ENCODE data around the gene OSBPL8.
"Not testable (repeated sequence)": the region's sequence is repeated elsewhere in the genome, so short reads cannot be mapped to it uniquely, and the experiment has no call there.

OSBPL8 gene

GRCh38 chr12:76520348-76520747, 39.2 kb downstream of the OSBPL8 start:
- DNase-seq (ENCODE audit: low read depth) = no peak

- no peak for DNase-seq (ENCODE audit: low read depth)
Measured at GRCh38 chr12:76519538-76519937, 40.0 kb downstream of the OSBPL8 start.

- DNase-seq (ENCODE audit: low read depth) = no peak
Measured at GRCh38 chr12:76518699-76519098, 40.9 kb downstream of the OSBPL8 start.

DNA sequence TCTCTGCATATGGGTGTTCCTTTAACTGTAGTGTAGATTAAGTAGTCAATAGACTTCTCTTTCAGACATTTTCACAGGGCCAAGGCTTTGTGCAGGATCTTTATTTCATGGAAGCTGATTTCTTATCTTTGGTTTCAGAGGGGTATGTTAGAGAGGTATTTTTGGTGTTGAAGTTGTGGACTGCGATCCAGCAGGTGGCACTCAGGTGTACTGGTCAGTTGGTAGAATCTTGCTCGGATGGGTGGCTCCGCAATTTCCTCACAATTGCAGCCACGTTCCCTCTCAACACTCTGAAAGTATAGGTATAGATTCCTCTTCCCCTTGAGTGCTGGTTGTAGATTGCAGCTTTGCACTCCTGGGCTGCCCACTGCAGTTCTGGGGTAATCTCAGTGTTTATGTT, 44.3 kb downstream of the OSBPL8 start:
- no peak for DNase-seq (ENCODE audit: low read depth)

GRCh38 chr12:76511116-76511716, 48.4 kb downstream of the OSBPL8 start:
- not testable (repeated sequence) for DNase-seq (ENCODE audit: low read depth)

GRCh38 chr12:76508128-76508980, 51.2 kb downstream of the OSBPL8 start:
- DNase-seq (ENCODE audit: low read depth) = no peak

- DNase-seq (ENCODE audit: low read depth) = no peak
Measured at GRCh38 chr12:76506149-76506548, 53.4 kb downstream of the OSBPL8 start.

- no peak for DNase-seq (ENCODE audit: low read depth)
Measured at GRCh38 chr12:76505050-76505449, 54.5 kb downstream of the OSBPL8 start.

- DNase-seq (ENCODE audit: low read depth) = no peak
Measured at GRCh38 chr12:76504606-76505005, 55.0 kb downstream of the OSBPL8 start.

- DNase-seq (ENCODE audit: low read depth) = no peak
Measured at GRCh38 chr12:76503957-76504356, 55.6 kb downstream of the OSBPL8 start.

DNA sequence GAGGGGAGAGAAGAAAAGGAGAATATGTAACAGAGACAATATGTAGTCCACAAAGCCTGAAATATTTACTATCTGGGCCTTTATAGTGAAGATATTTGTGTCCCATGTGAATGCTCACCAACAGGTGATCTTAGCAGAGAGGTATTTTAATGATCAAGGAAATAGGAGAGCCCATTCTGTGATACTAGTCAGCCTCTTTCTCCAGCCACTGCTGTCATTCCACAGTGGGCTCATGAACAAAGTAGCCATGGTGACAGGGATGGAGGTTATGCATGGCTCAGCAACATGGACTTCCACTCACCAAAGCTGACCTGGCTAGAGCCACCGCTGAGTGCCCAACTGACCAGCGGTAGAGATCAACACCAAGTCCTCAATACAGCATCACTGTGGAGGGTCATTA, 58.2 kb downstream of the OSBPL8 start:
- DNase-seq (ENCODE audit: low read depth) = no peak

- DNase-seq (ENCODE audit: low read depth) = not testable (repeated sequence)
Measured at GRCh38 chr12:76499136-76499535, 60.4 kb downstream of the OSBPL8 start.

DNA sequence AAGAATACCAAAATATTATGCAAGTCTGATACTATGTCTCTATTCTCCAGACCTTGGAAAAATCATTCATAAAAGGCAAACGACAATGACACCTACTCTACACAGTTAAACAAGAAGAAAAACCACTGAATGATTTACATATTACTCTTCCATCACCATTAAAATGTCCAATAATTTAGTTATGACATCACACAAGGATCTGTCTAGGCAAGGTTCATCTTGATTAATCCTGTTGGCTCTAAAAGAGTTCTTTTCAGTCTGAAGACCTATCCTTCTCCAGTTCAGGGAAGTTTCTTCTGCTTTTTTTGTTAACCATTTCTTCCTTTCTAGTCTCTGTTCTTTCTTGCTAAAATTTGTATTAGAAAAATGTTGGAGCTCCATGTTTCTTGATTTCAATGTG, 64.0 kb downstream of the OSBPL8 start:
- DNase-seq (ENCODE audit: low read depth) = no peak

GRCh38 chr12:76491292-76491691, 68.3 kb downstream of the OSBPL8 start:
- no peak for DNase-seq (ENCODE audit: low read depth)

GRCh38 chr12:76490763-76491162, 68.8 kb downstream of the OSBPL8 start:
- no peak for DNase-seq (ENCODE audit: low read depth)

DNA sequence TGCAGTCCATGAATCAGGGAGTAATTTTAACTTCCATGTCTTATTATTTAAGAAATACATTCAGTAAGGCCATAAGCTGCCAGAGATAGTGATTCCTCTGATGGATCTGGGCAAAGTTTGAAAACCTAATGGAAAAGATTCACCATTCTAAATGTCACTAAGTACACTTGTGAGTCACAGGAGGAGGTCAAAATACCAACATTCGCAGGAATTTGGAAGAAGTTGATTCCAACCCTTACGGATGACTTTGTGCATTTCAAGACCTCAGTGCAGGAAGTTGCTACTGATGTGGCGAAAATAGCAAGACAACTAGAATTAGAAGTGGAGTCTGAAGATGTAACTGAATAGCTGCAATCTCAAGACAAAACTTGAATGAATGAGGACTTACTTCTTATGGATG, 69.8 kb downstream of the OSBPL8 start:
- peak; percentile 32 for DNase-seq (ENCODE audit: low read depth)

DNA sequence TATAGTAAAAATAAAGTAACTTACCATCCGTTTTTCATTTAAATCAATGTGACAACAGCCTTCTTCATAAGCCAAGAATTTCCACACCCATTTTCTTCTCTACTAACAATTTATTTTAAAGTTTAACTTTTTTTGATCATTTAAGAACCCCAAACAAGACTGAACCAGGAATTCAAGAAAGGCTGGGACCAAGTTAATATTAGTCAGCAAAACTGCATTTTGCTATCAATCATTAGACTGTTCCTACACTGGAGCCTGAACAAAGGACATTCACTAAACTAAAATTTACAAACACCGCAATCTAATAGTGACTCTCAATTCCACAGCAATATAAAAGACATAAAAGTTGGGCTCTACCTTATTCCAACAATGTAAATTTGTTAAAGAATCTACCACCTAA, 73.6 kb downstream of the OSBPL8 start:
- no peak for DNase-seq (ENCODE audit: low read depth)

DNA sequence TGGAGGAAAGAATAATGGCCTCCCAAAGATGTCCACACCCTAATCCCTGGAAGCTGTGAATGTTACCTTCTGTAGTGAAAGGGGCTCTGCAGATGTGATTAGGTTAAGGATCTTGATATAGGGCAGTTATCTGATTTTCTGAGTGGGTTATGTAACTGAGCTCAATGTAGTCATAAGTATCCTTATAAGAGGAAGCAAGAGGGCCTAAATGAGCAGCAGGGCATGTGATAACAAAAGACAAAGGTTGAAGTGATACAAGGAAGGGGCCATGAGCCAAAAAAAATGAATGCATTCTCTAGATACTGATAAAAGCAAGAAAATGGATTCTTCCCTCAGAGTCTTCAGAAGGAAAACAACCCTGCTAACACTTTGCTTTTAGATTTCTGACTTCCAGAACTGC, 78.8 kb downstream of the OSBPL8 start:
- no peak for DNase-seq (ENCODE audit: low read depth)

DNA sequence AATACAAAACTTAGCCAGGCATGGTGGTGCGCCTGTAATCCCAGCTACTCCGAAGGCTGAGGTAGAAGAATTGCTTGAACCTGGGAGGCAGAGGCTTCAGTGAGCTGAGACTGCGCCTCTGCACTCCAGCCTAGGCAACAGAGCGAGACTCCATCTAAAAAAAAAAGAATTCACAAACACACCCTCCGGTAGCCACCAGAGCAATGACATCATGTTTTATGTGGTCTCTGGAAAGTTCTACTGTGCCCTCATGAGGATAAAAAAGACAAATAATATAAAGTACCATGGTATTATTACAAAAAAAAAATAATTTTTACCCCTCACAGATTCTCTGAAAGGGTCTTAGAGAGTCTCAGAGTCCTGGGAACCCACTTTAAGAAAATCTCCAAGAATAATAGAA, 81.5 kb downstream of the OSBPL8 start:
- DNase-seq (ENCODE audit: low read depth) = no peak

GRCh38 chr12:76472862-76473261, 86.7 kb downstream of the OSBPL8 start:
- not testable (repeated sequence) for DNase-seq (ENCODE audit: low read depth)

GRCh38 chr12:76471579-76471978, 88.0 kb downstream of the OSBPL8 start:
- no peak for DNase-seq (ENCODE audit: low read depth)

DNA sequence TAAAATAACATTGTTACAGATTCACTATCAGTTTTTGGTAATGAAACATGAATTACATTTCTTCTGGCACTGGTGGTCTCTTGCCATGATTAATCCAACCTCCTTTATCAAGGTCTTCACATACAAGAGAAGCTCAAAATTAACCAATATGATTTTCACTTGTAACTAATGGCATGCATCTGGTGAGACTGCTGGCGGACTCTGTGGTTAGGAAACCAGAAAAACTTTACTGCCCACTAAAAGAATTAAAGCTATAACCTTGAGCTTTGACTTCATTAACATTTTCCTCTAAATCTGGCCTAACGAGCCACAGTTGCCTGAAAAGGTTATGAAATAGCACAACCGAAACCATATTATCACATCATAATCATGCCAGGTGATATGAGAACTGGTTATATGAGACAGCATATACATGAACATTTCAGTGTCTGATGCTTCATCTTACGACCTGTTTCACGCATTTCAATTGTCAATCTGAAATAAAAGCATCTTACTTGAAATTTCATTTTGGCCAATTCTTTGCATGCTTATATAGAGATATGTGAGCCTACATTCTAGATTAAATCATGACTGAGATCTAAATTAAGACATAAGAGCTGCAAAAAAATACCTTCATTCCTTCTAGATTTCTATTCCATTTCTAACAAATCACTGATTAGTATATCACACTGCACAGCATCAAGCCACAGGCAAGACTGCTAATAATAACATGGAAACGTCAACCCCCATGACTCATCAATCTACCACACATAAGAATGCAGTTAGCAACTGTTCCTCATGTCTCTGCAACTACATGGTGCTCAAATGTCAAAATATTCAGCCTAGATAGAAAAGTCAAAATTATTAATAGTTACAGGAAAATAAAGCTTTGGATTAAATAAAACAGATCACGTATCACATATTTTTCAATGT, 89.3 kb downstream of the OSBPL8 start:
- peak; percentile 47 for DNase-seq (ENCODE audit: low read depth)

Measured in GM04503 (cell line).